SK-N-SH treated with all-trans-retinoic acid at 6 μM for 48 hours (cell line): ENCODE measurements around the gene MPG.
A peak's percentile ranks its signal among the peaks of the same experiment; 100 is the strongest.
"Not testable (repeated sequence)": the region's sequence is repeated elsewhere in the genome, so short reads cannot be mapped to it uniquely, and the experiment has no call there.

Experiments used
- ATAC-seq: fragments of 200-7000 bp; cut with Tn5 transposase; 3 replicates; pipeline ENCODE4 v1.9.1; 2020; ENCODE audit warnings: mild to moderate bottlenecking, moderate library complexity
- ARNTL ChIP-seq: fragments of 450-650 bp; formaldehyde crosslinking; IDR thresholded peaks from 2 replicates; pipeline ENCODE4 v1.5.0; 2020; ENCODE audit warnings: low read depth, mild to moderate bottlenecking, moderate library complexity, borderline replicate concordance
- BACH2 ChIP-seq: fragments of 250-450 bp; sonication (Bioruptor Pico); IDR thresholded peaks from 2 replicates; pipeline ENCODE4 v1.9.0; 2021; ENCODE audit warnings: mild to moderate bottlenecking, borderline replicate concordance
- CSDC2 ChIP-seq: fragments of 250-450 bp; sonication (Bioruptor Pico); IDR thresholded peaks from 2 replicates; pipeline ENCODE4 v1.5.0; 2020; ENCODE audit warnings: mild to moderate bottlenecking, moderate library complexity
- ESRRG ChIP-seq: fragments of 250-450 bp; sonication (Bioruptor Pico); IDR thresholded peaks from 2 replicates; pipeline ENCODE4 v1.6.1; 2021; ENCODE audit warnings: mild to moderate bottlenecking
- GLIS3 ChIP-seq: fragments of 250-450 bp; sonication (Bioruptor Pico); IDR thresholded peaks from 2 replicates; pipeline ENCODE4 v1.5.0; 2020; ENCODE audit warnings: mild to moderate bottlenecking, moderate library complexity
- OSR1 ChIP-seq: fragments of 250-450 bp; sonication (Bioruptor Pico); IDR thresholded peaks from 2 replicates; pipeline ENCODE4 v1.8.0; 2022; ENCODE audit warnings: moderate library complexity, mild to moderate bottlenecking, inconsistent platforms
- PATZ1 ChIP-seq: fragments of 250-450 bp; sonication (Bioruptor Pico); IDR thresholded peaks from 2 replicates; pipeline ENCODE4 v1.8.0; 2020; ENCODE audit warnings: mild to moderate bottlenecking, moderate library complexity, borderline replicate concordance
- POU6F1 ChIP-seq: fragments of 250-450 bp; sonication (Bioruptor Pico); IDR thresholded peaks from 2 replicates; pipeline ENCODE4 v1.8.0; 2021; ENCODE audit warnings: low read depth, mild to moderate bottlenecking, moderate library complexity, borderline replicate concordance
- SNAI2 ChIP-seq: fragments of 250-450 bp; sonication (Bioruptor Pico); IDR thresholded peaks from 2 replicates; pipeline ENCODE4 v1.5.0; 2020; ENCODE audit warnings: mild to moderate bottlenecking, moderate library complexity
- TCF4 ChIP-seq: fragments of 250-450 bp; sonication (Bioruptor Pico); IDR thresholded peaks from 2 replicates; pipeline ENCODE4 v1.8.0; 2021; ENCODE audit warnings: mild to moderate bottlenecking, moderate library complexity, borderline replicate concordance
- TOX ChIP-seq: fragments of 250-450 bp; sonication (Bioruptor Pico); IDR thresholded peaks from 2 replicates; pipeline ENCODE4 v1.8.0; 2021; ENCODE audit warnings: mild to moderate bottlenecking, moderate library complexity, borderline replicate concordance
- ZC3H10 ChIP-seq: fragments of 250-450 bp; sonication (Bioruptor Pico); IDR thresholded peaks from 2 replicates; pipeline ENCODE4 v1.5.1; 2021; ENCODE audit warnings: mild to moderate bottlenecking, moderate library complexity
- ZFP3 ChIP-seq: fragments of 250-450 bp; sonication (Bioruptor Pico); IDR thresholded peaks from 2 replicates; pipeline ENCODE4 v1.5.0; 2020; ENCODE audit warnings: mild to moderate bottlenecking, moderate library complexity
- ZFP30 ChIP-seq: fragments of 450-650 bp; formaldehyde crosslinking; IDR thresholded peaks from 2 replicates; pipeline ENCODE4 v1.5.0; 2022; ENCODE audit warnings: mild to moderate bottlenecking, moderate library complexity
- ZNF565 ChIP-seq: fragments of 450-650 bp; formaldehyde crosslinking; conservative IDR thresholded peaks from 2 replicates; pipeline ENCODE4 v1.5.0; 2020; ENCODE audit warnings: low read depth, mild to moderate bottlenecking, moderate library complexity
- ZNF70 ChIP-seq: fragments of 450-650 bp; formaldehyde crosslinking; IDR thresholded peaks from 2 replicates; pipeline ENCODE4 v1.5.0; 2020; ENCODE audit warnings: mild to moderate bottlenecking, moderate library complexity
- ZNF8 ChIP-seq: fragments of 450-650 bp; formaldehyde crosslinking; IDR thresholded peaks from 2 replicates; pipeline ENCODE4 v1.5.0; 2020; ENCODE audit warnings: mild to moderate bottlenecking, moderate library complexity
- TF ChIP-seq, protein P1 (sequence below): fragments of 250-450 bp; sonication (Bioruptor Pico); IDR thresholded peaks from 2 replicates; pipeline ENCODE4 v1.5.0; 2020; ENCODE audit warnings: mild to moderate bottlenecking, moderate library complexity
- TF ChIP-seq, protein P2 (sequence below): fragments of 250-450 bp; sonication (Bioruptor Pico); IDR thresholded peaks from 2 replicates; pipeline ENCODE4 v1.5.1; 2020; ENCODE audit warnings: low read depth, mild to moderate bottlenecking, moderate library complexity

Gene MPG, protein sequence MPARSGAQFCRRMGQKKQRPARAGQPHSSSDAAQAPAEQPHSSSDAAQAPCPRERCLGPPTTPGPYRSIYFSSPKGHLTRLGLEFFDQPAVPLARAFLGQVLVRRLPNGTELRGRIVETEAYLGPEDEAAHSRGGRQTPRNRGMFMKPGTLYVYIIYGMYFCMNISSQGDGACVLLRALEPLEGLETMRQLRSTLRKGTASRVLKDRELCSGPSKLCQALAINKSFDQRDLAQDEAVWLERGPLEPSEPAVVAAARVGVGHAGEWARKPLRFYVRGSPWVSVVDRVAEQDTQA

GRCh38 chr16:77807-78443 is at the start of gene MPG:
Gene MPG, plus strand, starts transcription at chr16:78225. Its CDS starts 85 bp downstream, at chr16:78310.
- ATAC-seq = peak; percentile 70

GRCh38 chr16:30627-31026 is 47.4 kb upstream of the MPG start:
- not testable (repeated sequence) for ATAC-seq

More at GRCh38 chr16:77807-78443, at the start of gene MPG:
- TF ChIP-seq PATZ1 (CRISPR knock-in tag) (peak; percentile 51; the same call in 1 of the 2 replicates), SNAI2 (CRISPR knock-in tag) (no peak)
- TF ChIP-seq, all 23 proteins: peak for 1

- ATAC-seq = not testable (repeated sequence)
Observed at GRCh38 chr16:33154-33876, 44.7 kb upstream of the MPG start.

GRCh38 chr16:33877-34647 is 44.0 kb upstream of the MPG start:
- ATAC-seq = no peak
- TF ChIP-seq TOX (no peak), ZFP3 (CRISPR knock-in tag) (no peak)

- no peak for ATAC-seq
- TF ChIP-seq ESRRG (CRISPR knock-in tag) (no peak), TOX (no peak), CSDC2 (no peak), ZFP30 (no peak), ZFP3 (CRISPR knock-in tag) (no peak)
Observed at GRCh38 chr16:34648-34987, 43.4 kb upstream of the MPG start.

GRCh38 chr16:35011-35677 is 42.9 kb upstream of the MPG start:
- ATAC-seq = no peak; the same call in 2 of the 3 replicates
- TF ChIP-seq ESRRG (CRISPR knock-in tag) (no peak), TOX (no peak), ARNTL (no peak), ZNF70 (CRISPR knock-in tag) (no peak), OSR1 (CRISPR knock-in tag) (no peak), ZNF565 (no peak), ZC3H10 (CRISPR knock-in tag) (no peak), GLIS3 (CRISPR knock-in tag) (no peak), BACH2 (no peak), POU6F1 (CRISPR knock-in tag) (no peak), TCF4 (CRISPR knock-in tag) (no peak), ZNF8 (CRISPR knock-in tag) (no peak), SNAI2 (CRISPR knock-in tag) (no peak), ZFP3 (CRISPR knock-in tag) (no peak), PATZ1 (CRISPR knock-in tag) (no peak)
- TF ChIP-seq, protein P1, sequence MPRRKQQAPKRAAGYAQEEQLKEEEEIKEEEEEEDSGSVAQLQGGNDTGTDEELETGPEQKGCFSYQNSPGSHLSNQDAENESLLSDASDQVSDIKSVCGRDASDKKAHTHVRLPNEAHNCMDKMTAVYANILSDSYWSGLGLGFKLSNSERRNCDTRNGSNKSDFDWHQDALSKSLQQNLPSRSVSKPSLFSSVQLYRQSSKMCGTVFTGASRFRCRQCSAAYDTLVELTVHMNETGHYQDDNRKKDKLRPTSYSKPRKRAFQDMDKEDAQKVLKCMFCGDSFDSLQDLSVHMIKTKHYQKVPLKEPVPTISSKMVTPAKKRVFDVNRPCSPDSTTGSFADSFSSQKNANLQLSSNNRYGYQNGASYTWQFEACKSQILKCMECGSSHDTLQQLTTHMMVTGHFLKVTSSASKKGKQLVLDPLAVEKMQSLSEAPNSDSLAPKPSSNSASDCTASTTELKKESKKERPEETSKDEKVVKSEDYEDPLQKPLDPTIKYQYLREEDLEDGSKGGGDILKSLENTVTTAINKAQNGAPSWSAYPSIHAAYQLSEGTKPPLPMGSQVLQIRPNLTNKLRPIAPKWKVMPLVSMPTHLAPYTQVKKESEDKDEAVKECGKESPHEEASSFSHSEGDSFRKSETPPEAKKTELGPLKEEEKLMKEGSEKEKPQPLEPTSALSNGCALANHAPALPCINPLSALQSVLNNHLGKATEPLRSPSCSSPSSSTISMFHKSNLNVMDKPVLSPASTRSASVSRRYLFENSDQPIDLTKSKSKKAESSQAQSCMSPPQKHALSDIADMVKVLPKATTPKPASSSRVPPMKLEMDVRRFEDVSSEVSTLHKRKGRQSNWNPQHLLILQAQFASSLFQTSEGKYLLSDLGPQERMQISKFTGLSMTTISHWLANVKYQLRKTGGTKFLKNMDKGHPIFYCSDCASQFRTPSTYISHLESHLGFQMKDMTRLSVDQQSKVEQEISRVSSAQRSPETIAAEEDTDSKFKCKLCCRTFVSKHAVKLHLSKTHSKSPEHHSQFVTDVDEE (CRISPR knock-in tag) = no peak
- TF ChIP-seq, protein P2, sequence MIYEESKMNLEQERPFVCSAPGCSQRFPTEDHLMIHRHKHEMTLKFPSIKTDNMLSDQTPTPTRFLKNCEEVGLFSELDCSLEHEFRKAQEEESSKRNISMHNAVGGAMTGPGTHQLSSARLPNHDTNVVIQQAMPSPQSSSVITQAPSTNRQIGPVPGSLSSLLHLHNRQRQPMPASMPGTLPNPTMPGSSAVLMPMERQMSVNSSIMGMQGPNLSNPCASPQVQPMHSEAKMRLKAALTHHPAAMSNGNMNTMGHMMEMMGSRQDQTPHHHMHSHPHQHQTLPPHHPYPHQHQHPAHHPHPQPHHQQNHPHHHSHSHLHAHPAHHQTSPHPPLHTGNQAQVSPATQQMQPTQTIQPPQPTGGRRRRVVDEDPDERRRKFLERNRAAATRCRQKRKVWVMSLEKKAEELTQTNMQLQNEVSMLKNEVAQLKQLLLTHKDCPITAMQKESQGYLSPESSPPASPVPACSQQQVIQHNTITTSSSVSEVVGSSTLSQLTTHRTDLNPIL (CRISPR knock-in tag) = no peak
